Liver (tissue), 9 donors: ENCODE measurements around the gene PODXL2. TPM values are rescaled to one million over a fixed set of nuclear protein-coding genes. Genes with fewer than 3 reads are reported as not detected.

Experiments used
- DNase-seq: peaks from one replicate; pipeline ENCODE4 v3.0.0-alpha.2; 2017; ENCODE audit warnings: low spot score
- H3K27ac ChIP-seq, 2 donors: one replicate each; pipeline ENCODE4 v1.7.0; 2013; ENCODE audit warnings: inconsistent platforms in 2 of 2, low read length in 2 of 2, control low read depth in 1 of 2, low read depth in 1 of 2, mild to moderate bottlenecking in 1 of 2
- H3K27me3 ChIP-seq, 4 donors: one replicate each; pipeline versions ENCODE4 v1.6.1 to v1.7.0; 2013; ENCODE audit warnings: low read length in 3 of 4, inconsistent platforms in 1 of 4, mild to moderate bottlenecking in 1 of 4, moderate library complexity in 1 of 4; ENCODE audit not compliant: control insufficient read depth in 4 of 4, insufficient read depth in 4 of 4
- H3K36me3 ChIP-seq, 4 donors: one replicate each; pipeline versions ENCODE4 v1.6.1 to v1.7.0; 2013; ENCODE audit warnings: low read length in 3 of 4, mild to moderate bottlenecking in 3 of 4, low read depth in 1 of 4, moderate library complexity in 1 of 4; ENCODE audit not compliant: control insufficient read depth in 4 of 4, insufficient read depth in 3 of 4
- H3K4me1 ChIP-seq, 4 donors: one replicate each; pipeline versions ENCODE4 v1.6.1 to v1.7.0; 2013; ENCODE audit warnings: low read length in 3 of 4, mild to moderate bottlenecking in 3 of 4, moderate library complexity in 1 of 4; ENCODE audit not compliant: control insufficient read depth in 4 of 4, insufficient read depth in 4 of 4
- H3K4me3 ChIP-seq, 3 donors: one replicate each; pipeline versions ENCODE4 v1.6.1 to v1.7.0; 2013; ENCODE audit warnings: low read length in 3 of 3, control low read depth in 1 of 3, low read depth in 1 of 3, mild to moderate bottlenecking in 1 of 3
- H3K9ac ChIP-seq, 2 donors: one replicate each; pipeline ENCODE4 v1.7.0; 2013; ENCODE audit warnings: low read length in 2 of 2, mild to moderate bottlenecking in 2 of 2, moderate library complexity in 2 of 2, control low read depth in 1 of 2, low read depth in 1 of 2
- H3K9me3 ChIP-seq, 4 donors: one replicate each; pipeline versions ENCODE4 v1.6.1 to v1.7.0; 2013; ENCODE audit warnings: low read length in 3 of 4; ENCODE audit not compliant: control insufficient read depth in 4 of 4
- ATF3 ChIP-seq: IDR thresholded peaks from 2 replicates; pipeline ENCODE4 v1.6.1; 2016; ENCODE audit warnings: antibody characterized with exemption
- CTCF ChIP-seq: fragments of 150-350 bp; IDR thresholded peaks from 2 replicates; pipeline ENCODE4 v1.5.1; 2017; ENCODE audit warnings: improper control_type of control experiment, low read depth, low read length; ENCODE audit not compliant: missing input control
- FOXA1 ChIP-seq: IDR thresholded peaks from 2 replicates; pipeline ENCODE4 v1.6.1; 2016; ENCODE audit warnings: antibody characterized with exemption
- FOXA2 ChIP-seq: IDR thresholded peaks from 2 replicates; pipeline ENCODE4 v1.6.1; 2016; ENCODE audit warnings: antibody characterized with exemption
- HNF4A ChIP-seq, 2 donors: conservative IDR thresholded peaks; 2 replicates each; pipeline ENCODE4 v1.6.1; 2016; ENCODE audit warnings: antibody characterized with exemption in 2 of 2, mild to moderate bottlenecking in 2 of 2
- HNF4G ChIP-seq: IDR thresholded peaks from 2 replicates; pipeline ENCODE4 v1.6.1; 2016; ENCODE audit warnings: antibody characterized with exemption
- JUND ChIP-seq, 2 donors: IDR thresholded peaks; 2 replicates each; pipeline ENCODE4 v1.6.1; 2016; ENCODE audit warnings: antibody characterized with exemption in 2 of 2
- MAX ChIP-seq: IDR thresholded peaks from 2 replicates; pipeline ENCODE4 v1.6.1; 2016; ENCODE audit warnings: antibody characterized with exemption
- NR2F2 ChIP-seq: IDR thresholded peaks from 2 replicates; pipeline ENCODE4 v1.6.1; 2016; ENCODE audit warnings: antibody characterized with exemption
- RAD21 ChIP-seq, 2 donors: IDR thresholded peaks; 2 replicates each; pipeline ENCODE4 v1.6.1; 2016; ENCODE audit warnings: antibody characterized with exemption in 2 of 2, mild to moderate bottlenecking in 2 of 2
- SP1 ChIP-seq: IDR thresholded peaks from 2 replicates; pipeline ENCODE4 v1.6.1; 2018; ENCODE audit warnings: antibody characterized with exemption, mild to moderate bottlenecking
- TAF1 ChIP-seq: conservative IDR thresholded peaks from 2 replicates; pipeline ENCODE4 v1.6.1; 2016; ENCODE audit warnings: antibody characterized with exemption, mild to moderate bottlenecking
- ZBTB33 ChIP-seq: IDR thresholded peaks from 2 replicates; pipeline ENCODE4 v1.6.1; 2016; ENCODE audit warnings: antibody characterized with exemption
- WGBS: extraction: QIAGEN DNeasy Blood & Tissue Kit; methylation state at CpG from one replicate; pipeline ENCODE4 v1.1.7; 2013; 5-methylcytosine and 5-hydroxymethylcytosine counted together
- polyA plus RNA-seq, 2 donors: library from polyadenylated mRNA; stranded (reverse) in 1 of 2; unstranded in 1 of 2; fragments of 200-250 nt in 1 of 2; fragments of >200 nt in 1 of 2; fragmentation: Nextera tagmentation in 1 of 2; extraction: Ambion mirVana in 1 of 2; gene quantifications; one replicate each; pipeline versions ENCODE4 v1.2.1 to v1.2.3, GENCODE V29; 2013 to 2015
- total RNA-seq, 2 donors: library from RNA; depleted of rRNA; stranded (reverse); fragments of >200 nt; gene quantifications; one replicate each; pipeline ENCODE4 v1.2.3, GENCODE V29; 2014
- donor health status: healthy.
- donor health status: healthy.
- donor health status: healthy.
- donor health status: healthy.
- donor health status: healthy.

The PODXL2 gene
- total and polyA plus RNA-seq, 4 donors, result 0.47 to 1.4 (median 0.88) TPM

GRCh38 chr3:127717357-127718244, 88.6 kb downstream of the PODXL2 start:
- Histone ChIP-seq H3K9me3 (no peaks in the 10 kb centered on the region), H3K36me3 (peaks cover 5 to 56% (median 18%) of the 10 kb centered on the region in 4 donors), H3K27me3 (no peaks in the 10 kb centered on the region), H3K27ac (no peak overlapping the region), H3K4me1 (no peaks in the 10 kb centered on the region), H3K9ac (no peak overlapping the region), H3K4me3 (no peak overlapping the region)
- no peak for TF ChIP-seq JUND (IDR thresholded peaks at IDR 0.05)
- TF ChIP-seq FOXA1, result no peak
- TF ChIP-seq ZBTB33, result no peak
- TF ChIP-seq TAF1, result no peak
- no peak for TF ChIP-seq HNF4A (conservative IDR thresholded peaks at IDR 0.05)
- TF ChIP-seq RAD21 (IDR thresholded peaks at IDR 0.05), result no peak
- TF ChIP-seq SP1, result no peak
- TF ChIP-seq MAX, result no peak
- no peak for TF ChIP-seq HNF4G
- no peak for TF ChIP-seq ATF3
- 93% methylated on average over 14 of the region's 14 CpGs for WGBS
- DNase-seq, result no peak

- Histone ChIP-seq H3K9ac (no peak overlapping the region), H3K9me3 (no peaks in the 10 kb centered on the region), H3K27ac (no peak overlapping the region), H3K4me1 (peaks cover 0 to 2% (median 0%) of the 10 kb centered on the region in 4 donors), H3K4me3 (no peak overlapping the region), H3K36me3 (peaks cover 5 to 54% (median 17%) of the 10 kb centered on the region in 4 donors), H3K27me3 (no peaks in the 10 kb centered on the region)
- no peak for DNase-seq
- 94% methylated on average over 7 of the region's 7 CpGs for WGBS
- TF ChIP-seq HNF4G, result no peak
- TF ChIP-seq ATF3, result no peak
- no peak for TF ChIP-seq TAF1
- TF ChIP-seq CTCF, result no peak
- TF ChIP-seq HNF4A (conservative IDR thresholded peaks at IDR 0.05), result no peak
- TF ChIP-seq RAD21 (IDR thresholded peaks at IDR 0.05), result no peak
- TF ChIP-seq ZBTB33, result no peak
- no peak for TF ChIP-seq MAX
- TF ChIP-seq FOXA2, result no peak
- no peak for TF ChIP-seq NR2F2
Observed at GRCh38 chr3:127718245-127718915, 89.4 kb downstream of the PODXL2 start.
